Common myeloid progenitor, CD34-positive (primary cell): ENCODE measurements around the gene ANKRD13A.
A peak's percentile ranks its signal among the peaks of the same experiment; 100 is the strongest.

Experiments
- CTCF ChIA-PET: fragments of 350-600 bp; sonication (Branson Sonifier 250); formaldehyde crosslinking; loops from one replicate; lab custom pipeline; 2021; ENCODE audit warnings: antibody characterized with exemption; lab: Charles Lee
- POLR2A ChIA-PET: fragments of 350-600 bp; sonication (Branson Sonifier 250); formaldehyde crosslinking; loops from one replicate; lab custom pipeline; 2021; ENCODE audit warnings: antibody characterized with exemption; lab: Charles Lee
- DNase-seq, 3 donors: peaks; one replicate each; pipeline versions ENCODE4 v3.0.0 to v3.0.0-alpha.2; 2013
- H3K27ac ChIP-seq, 2 experiments: 1 replicate in 1 of 2; 2 replicates in 1 of 2; pipeline ENCODE4 v1.7.0; 2013; ENCODE audit warnings: inconsistent platforms in 2 of 2, low read length in 2 of 2, mild to moderate bottlenecking in 2 of 2, low read depth in 1 of 2, moderate library complexity in 1 of 2; ENCODE audit not compliant: severe bottlenecking in 2 of 2, insufficient read depth in 1 of 2, poor library complexity in 1 of 2
- H3K27me3 ChIP-seq, 5 experiments: replicated peaks in 2 of 5; 1 replicate in 3 of 5; 2 replicates in 2 of 5; pipeline versions ENCODE4 v1.6.1 to v1.7.0; 2013; ENCODE audit warnings: low read length in 4 of 5, mild to moderate bottlenecking in 2 of 5, moderate library complexity in 2 of 5, inconsistent platforms in 1 of 5; ENCODE audit not compliant: insufficient read depth in 5 of 5, control insufficient read depth in 4 of 5
- H3K36me3 ChIP-seq, 4 experiments: 1 replicate in 2 of 4; 2 replicates in 2 of 4; pipeline versions ENCODE4 v1.6.1 to v1.7.0; 2013; ENCODE audit warnings: low read length in 3 of 4, control low read depth in 1 of 4, mild to moderate bottlenecking in 1 of 4; ENCODE audit not compliant: control insufficient read depth in 4 of 4, insufficient read depth in 4 of 4
- H3K4me1 ChIP-seq, 4 experiments: 1 replicate in 3 of 4; 2 replicates in 1 of 4; pipeline versions ENCODE4 v1.6.1 to v1.7.1; 2013; ENCODE audit warnings: low read length in 3 of 4, mild to moderate bottlenecking in 3 of 4, control low read depth in 1 of 4, inconsistent platforms in 1 of 4, moderate library complexity in 1 of 4; ENCODE audit not compliant: control insufficient read depth in 4 of 4, insufficient read depth in 4 of 4; ENCODE audit errors: control extremely low read depth in 1 of 4
- H3K4me3 ChIP-seq, 7 experiments: 1 replicate in 4 of 7; 2 replicates in 3 of 7; pipeline versions ENCODE4 v1.5.1 to v1.7.0; 2013; ENCODE audit warnings: mild to moderate bottlenecking in 7 of 7, low read length in 6 of 7, moderate library complexity in 6 of 7, inconsistent platforms in 2 of 7, low read depth in 2 of 7, control low read depth in 1 of 7; ENCODE audit not compliant: insufficient read depth in 4 of 7, control insufficient read depth in 1 of 7; ENCODE audit errors: extremely low read depth in 1 of 7
- H3K9me3 ChIP-seq, 5 experiments: 1 replicate in 4 of 5; 2 replicates in 1 of 5; pipeline versions ENCODE4 v1.6.1 to v1.7.1; 2013; ENCODE audit warnings: low read length in 4 of 5, mild to moderate bottlenecking in 2 of 5, inconsistent platforms in 1 of 5, low read depth in 1 of 5, moderate library complexity in 1 of 5; ENCODE audit not compliant: control insufficient read depth in 4 of 5, insufficient read depth in 2 of 5; ENCODE audit errors: control extremely low read depth in 1 of 5
- WGBS: methylation state at CpG from one replicate; pipeline ENCODE4 v1.1.5; 2013; ENCODE audit not compliant: insufficient coverage; 5-methylcytosine and 5-hydroxymethylcytosine counted together

Gene ANKRD13A

DNA sequence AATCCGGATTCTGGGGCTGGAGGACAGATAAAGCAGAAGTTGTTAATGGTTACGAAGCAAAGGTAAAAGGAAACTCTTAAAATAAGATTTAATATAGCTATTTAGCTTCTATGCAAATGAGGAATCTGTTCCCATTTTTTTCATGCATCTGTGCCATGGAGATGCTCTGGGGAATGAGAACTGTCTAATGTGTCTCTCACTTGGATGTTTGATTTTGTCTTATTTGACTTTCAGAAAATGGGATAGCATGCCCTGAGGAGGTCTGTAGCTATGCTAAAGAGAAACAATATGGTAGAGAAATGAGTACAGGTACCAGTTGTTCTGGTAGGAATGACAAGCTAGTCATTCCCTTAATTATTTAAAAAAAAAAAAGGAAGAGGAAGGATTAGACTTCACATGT lies 24.8 kb downstream of the ANKRD13A start:
- H3K9me3 ChIP-seq, result no peaks in the 10 kb centered on the region
- 50% methylated on average over 1 of the region's 2 CpGs for WGBS
- H3K27me3 ChIP-seq, result no peaks in the 10 kb centered on the region
- peaks cover 0 to 10% (median 5%) of the 10 kb centered on the region in 4 experiments for H3K4me1 ChIP-seq
- H3K27ac ChIP-seq, result no peak overlapping the region
- ChIA-PET CTCF (interaction anchor here (0.6 to 2.1 kb wide), 6 partner anchors 12 to 407 kb away, joined by 3 to 13 read pairs (median 3); no protein-coding TSS in a partner anchor), POLR2A (no interaction called here)
- H3K4me3 ChIP-seq, result no peak overlapping the region
- DNase-seq, result no peak
- H3K36me3 ChIP-seq, result peaks cover 37 to 77% (median 58%) of the 10 kb centered on the region in 4 experiments

DNA sequence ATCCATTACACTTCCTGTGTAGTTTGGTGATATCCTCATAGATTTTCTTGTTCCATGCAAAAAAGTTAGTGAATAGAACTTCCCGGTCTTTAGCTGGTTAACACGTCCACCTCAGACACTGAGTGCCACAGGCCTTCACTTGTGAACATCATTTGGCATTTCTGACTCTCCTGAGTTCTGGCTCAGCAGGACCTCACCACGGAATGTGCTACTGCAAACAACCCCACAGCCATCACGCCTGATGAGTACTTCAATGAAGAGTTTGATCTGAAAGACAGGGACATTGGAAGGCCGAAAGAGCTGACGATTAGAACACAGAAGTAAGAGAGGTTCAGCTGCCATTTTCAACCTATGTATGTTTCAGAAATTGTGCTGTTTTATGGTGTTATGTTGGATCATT lies 29.1 kb downstream of the ANKRD13A start:
- no peak overlapping the region for H3K4me3 ChIP-seq
- no peaks in the 10 kb centered on the region for H3K9me3 ChIP-seq
- no peak overlapping the region for H3K27ac ChIP-seq
- H3K27me3 ChIP-seq, result no peaks in the 10 kb centered on the region
- peaks cover 24 to 63% (median 50%) of the 10 kb centered on the region in 4 experiments for H3K36me3 ChIP-seq
- no peak for DNase-seq
- 90% methylated on average over 4 of the region's 6 CpGs for WGBS
- ChIA-PET POLR2A (interaction anchor here (0.6 kb wide), 1 partner anchor 8 kb away, joined by 3 read pairs; no protein-coding TSS in a partner anchor), CTCF (interaction anchor here (0.9 to 1.5 kb wide), 4 partner anchors 9 to 31 kb away, joined by 3 to 4 read pairs (median 3); no protein-coding TSS in a partner anchor)
- H3K4me1 ChIP-seq, result peaks cover 0 to 5% (median 3%) of the 10 kb centered on the region in 4 experiments

GRCh38 chr12:110029290-110029815 lies 30.1 kb downstream of the ANKRD13A start:
- DNase-seq, result no peak
- no peak overlapping the region for H3K27ac ChIP-seq

GRCh38 chr12:110033888-110034287 lies 34.7 kb downstream of the ANKRD13A start:
- H3K4me3 ChIP-seq, result no peak overlapping the region
- no peaks in the 10 kb centered on the region for H3K9me3 ChIP-seq
- H3K36me3 ChIP-seq, result peaks cover 22 to 71% (median 49%) of the 10 kb centered on the region in 4 experiments
- H3K4me1 ChIP-seq, result peaks cover 1 to 4% (median 3%) of the 10 kb centered on the region in 4 experiments
- ChIA-PET CTCF (interaction anchor here (1.2 kb wide), 1 partner anchor 9 kb away, joined by 3 read pairs; no protein-coding TSS in a partner anchor), POLR2A (no interaction called here)
- no peaks in the 10 kb centered on the region for H3K27me3 ChIP-seq
- H3K27ac ChIP-seq, result no peak overlapping the region
- DNase-seq, result no peak
- WGBS, result 100% methylated on average over 2 of the region's 3 CpGs

More at GRCh38 chr12:110029290-110029815, 30.1 kb downstream of the ANKRD13A start:
- CTCF ChIA-PET, result interaction anchor here (1.5 kb wide), 1 partner anchor 32 kb away, joined by 4 read pairs; no protein-coding TSS in a partner anchor
- no peaks in the 10 kb centered on the region for H3K4me1 ChIP-seq
- no peaks in the 10 kb centered on the region for H3K9me3 ChIP-seq
- POLR2A ChIA-PET, result no interaction called here
- H3K4me3 ChIP-seq, result no peak overlapping the region
- no peaks in the 10 kb centered on the region for H3K27me3 ChIP-seq
- H3K36me3 ChIP-seq, result peaks cover 21 to 67% (median 48%) of the 10 kb centered on the region in 4 experiments
- WGBS, result 100% methylated on average over 2 of the region's 2 CpGs

GRCh38 chr12:110035534-110036104 lies 36.4 kb downstream of the ANKRD13A start:
- Histone ChIP-seq H3K36me3 (peaks cover 17 to 63% (median 38%) of the 10 kb centered on the region in 4 experiments), H3K4me3 (no peak overlapping the region)
- CTCF ChIA-PET, result interaction anchor here (0.8 to 2.5 kb wide), 3 partner anchors 12 to 182 kb away, joined by 3 to 13 read pairs (median 3); partner anchors contain the start of gene ANKRD13A

GRCh38 chr12:110037315-110037714 lies 38.1 kb downstream of the ANKRD13A start:
- H3K4me1 ChIP-seq, result peaks cover 12 to 25% (median 21%) of the 10 kb centered on the region in 4 experiments
- H3K27me3 ChIP-seq, result no peaks in the 10 kb centered on the region
- peak overlapping the region in 1 of 2 experiments; percentile 30 for H3K27ac ChIP-seq
- DNase-seq, result no peak
- peaks cover 17 to 66% (median 39%) of the 10 kb centered on the region in 4 experiments for H3K36me3 ChIP-seq
- H3K4me3 ChIP-seq, result no peak overlapping the region
- WGBS, result 92% methylated on average over 5 of the region's 5 CpGs
- ChIA-PET POLR2A (no interaction called here), CTCF (interaction anchor here (0.9 to 2.5 kb wide), 3 partner anchors 9 to 109 kb away, joined by 3 to 13 read pairs (median 3); no protein-coding TSS in a partner anchor)
- no peaks in the 10 kb centered on the region for H3K9me3 ChIP-seq

More at GRCh38 chr12:110035534-110036104, 36.4 kb downstream of the ANKRD13A start:
- DNase-seq, result no peak
- Histone ChIP-seq H3K27ac (no peak overlapping the region), H3K4me1 (peaks cover 10 to 20% (median 18%) of the 10 kb centered on the region in 4 experiments), H3K27me3 (no peaks in the 10 kb centered on the region), H3K9me3 (no peaks in the 10 kb centered on the region)
- POLR2A ChIA-PET, result no interaction called here
- 100% methylated on average over 7 of the region's 7 CpGs for WGBS

- WGBS, result 97% methylated on average over 5 of the region's 5 CpGs
- CTCF ChIA-PET, result interaction anchor here (1.0 kb wide), 1 partner anchor 26 kb away, joined by 3 read pairs; no protein-coding TSS in a partner anchor
- DNase-seq, result no peak
- POLR2A ChIA-PET, result no interaction called here
- H3K4me1 ChIP-seq, result peaks cover 12 to 34% (median 31%) of the 10 kb centered on the region in 4 experiments
- no peak overlapping the region for H3K4me3 ChIP-seq
- H3K36me3 ChIP-seq, result peaks cover 19 to 65% (median 38%) of the 10 kb centered on the region in 4 experiments
- H3K27me3 ChIP-seq, result no peaks in the 10 kb centered on the region
- H3K27ac ChIP-seq, result peak overlapping the region; percentile 20 to 30
- H3K9me3 ChIP-seq, result no peaks in the 10 kb centered on the region
These were observed 39.5 kb downstream of the ANKRD13A start for GRCh38 chr12:110038741-110039084.
